GM13977 (cell line): ENCODE results near the gene NBAS.

ENCODE experiments used
- DNase-seq: peaks from one replicate; pipeline ENCODE4 v3.0.0; 2012; ENCODE audit warnings: low spot score
- CTCF ChIP-seq: IDR thresholded peaks from 2 replicates; pipeline ENCODE4 v1.5.1; 2012; ENCODE audit warnings: mild to moderate bottlenecking, control low read depth; ENCODE audit not compliant: insufficient read depth; ENCODE audit errors: extremely low read depth, missing control alignments
- in situ Hi-C: fragments of 300-500 bp; cut with MboI; formaldehyde crosslinking; loops from one replicate; pipeline ENCODE4 v1.12.0; 2022; ENCODE audit warnings: low sequenced_read_pairs, low pct_unique_long_range_greater_than_20kb, mixed read lengths, inconsistent platforms; ENCODE audit not compliant: unreplicated experiment

The NBAS gene

GRCh38 chr2:15591373-15591691, 30.2 kb upstream of the NBAS start:
- in situ Hi-C loops = loop anchor here (25.0 kb wide), 1 partner anchor 1304 kb away; no protein-coding TSS in a partner anchor
- no peak for DNase-seq
- no peak for TF ChIP-seq CTCF

- TF ChIP-seq CTCF = peak; percentile 60
- in situ Hi-C loops = loop anchor here (25.0 kb wide), 1 partner anchor 1301 kb away; no protein-coding TSS in a partner anchor
- peak; percentile 34 for DNase-seq
These were observed 27.3 kb upstream of the NBAS start for GRCh38 chr2:15588329-15588919.

GRCh38 chr2:15584767-15585469, 23.8 kb upstream of the NBAS start:
- no peak for TF ChIP-seq CTCF
- no peak for DNase-seq
- in situ Hi-C loops = loop anchor here (25.0 kb wide), 1 partner anchor 1298 kb away; no protein-coding TSS in a partner anchor

- no peak for TF ChIP-seq CTCF
- in situ Hi-C loops = loop anchor here (25.0 kb wide), 1 partner anchor 1297 kb away; no protein-coding TSS in a partner anchor
- DNase-seq = no peak
These were observed 23.2 kb upstream of the NBAS start for GRCh38 chr2:15584316-15584715.

GRCh38 chr2:15583826-15584225, 22.7 kb upstream of the NBAS start:
- no peak for DNase-seq
- TF ChIP-seq CTCF = no peak
- in situ Hi-C loops = loop anchor here (25.0 kb wide), 1 partner anchor 1297 kb away; no protein-coding TSS in a partner anchor

- TF ChIP-seq CTCF = no peak
- in situ Hi-C loops = loop anchor here (25.0 kb wide), 1 partner anchor 1296 kb away; no protein-coding TSS in a partner anchor
- DNase-seq = no peak
These were observed 21.7 kb upstream of the NBAS start for GRCh38 chr2:15582710-15583357.
